Heart left ventricle (tissue), 13 donors: ENCODE results near the gene APLP2.

Experiments used
- POLR2A ChIP-seq, 2 donors: fragments of 450-650 bp; IDR thresholded peaks; one replicate each; pipeline ENCODE4 v1.6.1; 2017; ENCODE audit warnings: antibody characterized with exemption in 2 of 2, mild to moderate bottlenecking in 2 of 2, moderate library complexity in 2 of 2
- TF ChIP-seq, protein P1 (sequence below), 12 donors: fragments of 200-600 bp; sonication (generic) in 4 of 12; IDR thresholded peaks; one replicate each; pipeline versions ENCODE4 v1.5.0 to v1.8.0; 2018 to 2022; ENCODE audit warnings: antibody characterized with exemption in 12 of 12, mild to moderate bottlenecking in 5 of 12
- donor health status: ischemic (EF 13 %, LVEDD 7.1; RV severe dilation, severe dysfunction).
- donor health status: DM: no; HTN: yes; CAD: no.
- donor health status: DM: no; HTN: no; CAD: no.
- donor health status: ischemic (EF 25% LVEDD 6.9; RV normal size, moderate dysfunction).
- donor health status: ischemic (EF 25% LVEDD 5.7; RV mildly dilated, moderate dysfunction).
- donor health status: ischemic (EF 35%, LVEDD 5.7; RV mildly dilated, moderate dysfunction).
- donor health status: nonischemic (EF 11% LVEDD 7.7; RV severe dilation, severe dysfunction).
- donor health status: DM: yes; HTN: yes; CAD: no.
- donor health status: PGD.
- donor health status: ischemic (EF 29% LVEDD 5.4; RV normal size, mild dysfunction).
- donor health status: nonischemic (EF 23%, LVEDD 6.1; RV moderate dilation, normal function).

DNA sequence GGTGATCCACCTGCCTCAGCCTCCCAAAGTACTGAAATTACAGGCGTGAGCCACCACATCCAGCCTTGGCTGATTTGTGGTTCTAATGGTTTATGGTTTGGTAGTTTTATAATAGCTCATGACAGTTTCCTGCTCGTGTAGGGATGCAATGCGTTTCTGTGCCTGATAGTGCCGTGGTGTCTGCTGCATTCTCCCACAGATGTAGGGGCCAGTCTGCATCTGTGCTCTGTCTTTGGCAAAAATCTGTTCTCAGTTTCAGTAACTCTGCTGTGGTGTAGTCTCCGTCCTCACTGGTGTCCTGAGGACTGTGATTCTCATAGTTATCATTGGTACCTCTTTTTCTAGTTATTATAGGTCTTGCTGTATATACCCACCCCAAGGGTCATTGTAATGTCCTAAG, 106.2 kb downstream of the APLP2 start:
- TF ChIP-seq, protein P1, sequence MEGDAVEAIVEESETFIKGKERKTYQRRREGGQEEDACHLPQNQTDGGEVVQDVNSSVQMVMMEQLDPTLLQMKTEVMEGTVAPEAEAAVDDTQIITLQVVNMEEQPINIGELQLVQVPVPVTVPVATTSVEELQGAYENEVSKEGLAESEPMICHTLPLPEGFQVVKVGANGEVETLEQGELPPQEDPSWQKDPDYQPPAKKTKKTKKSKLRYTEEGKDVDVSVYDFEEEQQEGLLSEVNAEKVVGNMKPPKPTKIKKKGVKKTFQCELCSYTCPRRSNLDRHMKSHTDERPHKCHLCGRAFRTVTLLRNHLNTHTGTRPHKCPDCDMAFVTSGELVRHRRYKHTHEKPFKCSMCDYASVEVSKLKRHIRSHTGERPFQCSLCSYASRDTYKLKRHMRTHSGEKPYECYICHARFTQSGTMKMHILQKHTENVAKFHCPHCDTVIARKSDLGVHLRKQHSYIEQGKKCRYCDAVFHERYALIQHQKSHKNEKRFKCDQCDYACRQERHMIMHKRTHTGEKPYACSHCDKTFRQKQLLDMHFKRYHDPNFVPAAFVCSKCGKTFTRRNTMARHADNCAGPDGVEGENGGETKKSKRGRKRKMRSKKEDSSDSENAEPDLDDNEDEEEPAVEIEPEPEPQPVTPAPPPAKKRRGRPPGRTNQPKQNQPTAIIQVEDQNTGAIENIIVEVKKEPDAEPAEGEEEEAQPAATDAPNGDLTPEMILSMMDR (IDR thresholded peaks at IDR 0.05): no peak
- no peak for TF ChIP-seq POLR2A (IDR thresholded peaks at IDR 0.05)
